ENCODE data around the gene SLC38A7. TPM values are rescaled to one million over a fixed set of nuclear protein-coding genes. Genes with fewer than 3 reads are reported as not detected.

The SLC38A7 gene
- total and polyA plus RNA-seq, 2 of the 13 experiments (the other 11 are each of a cell fraction or from before 2014, with no cell fraction given) = 13.2 to 14.1 TPM

- no peak overlapping the region for H3K27ac ChIP-seq (ENCODE audit: extremely low read length, insufficient read depth, low read length)
- intact Hi-C loops (cut with micrococcal nuclease; ENCODE audit: unreplicated experiment) = loop anchor here (1.0 to 2.0 kb wide), 2 partner anchors 24 to 102 kb away; no protein-coding TSS in a partner anchor
- CTCF ChIA-PET (ENCODE audit: low intra/inter-chr PET ratio, low total read pairs) = no interaction called here
- TF ChIP-seq MTF1 (CRISPR knock-in tag; IDR thresholded peaks at IDR 0.05) (no peak), JUND (CRISPR knock-in tag; IDR thresholded peaks at IDR 0.05) (no peak), RFX3 (CRISPR knock-in tag; IDR thresholded peaks at IDR 0.05) (no peak), HINFP (CRISPR knock-in tag; IDR thresholded peaks at IDR 0.05; ENCODE audit: low read depth) (no peak), ZNF678 (CRISPR knock-in tag; IDR thresholded peaks at IDR 0.05) (no peak; the same call in 1 of the 2 replicates), ZNF550 (CRISPR knock-in tag; IDR thresholded peaks at IDR 0.05; ENCODE audit: borderline replicate concordance) (no peak), ZNF607 (CRISPR knock-in tag; IDR thresholded peaks at IDR 0.05; ENCODE audit: borderline replicate concordance) (no peak; the same call in 1 of the 2 replicates), TEF (CRISPR knock-in tag; IDR thresholded peaks at IDR 0.05) (no peak), ZNF234 (CRISPR knock-in tag; conservative IDR thresholded peaks at IDR 0.05) (no peak), LCORL (IDR thresholded peaks at IDR 0.05) (no peak), LCORL (CRISPR knock-in tag; IDR thresholded peaks at IDR 0.05) (no peak), ZNF275 (CRISPR knock-in tag; IDR thresholded peaks at IDR 0.05; ENCODE audit: borderline replicate concordance) (no peak), MED8 (CRISPR knock-in tag; IDR thresholded peaks at IDR 0.05; ENCODE audit: insufficient replicate concordance) (no peak), ZNF776 (CRISPR knock-in tag; IDR thresholded peaks at IDR 0.05) (no peak), TEAD3 (CRISPR knock-in tag; optimal IDR thresholded peaks at IDR 0.05; ENCODE audit: borderline replicate concordance) (no peak), BCL6 (CRISPR knock-in tag; IDR thresholded peaks at IDR 0.05) (0 out of 2 replicates have a peak, but pooled peaks have one; percentile 17), ZBTB46 (CRISPR knock-in tag; IDR thresholded peaks at IDR 0.05; ENCODE audit: borderline replicate concordance) (no peak), ERF (CRISPR knock-in tag; IDR thresholded peaks at IDR 0.05) (no peak), RXRB (CRISPR knock-in tag; IDR thresholded peaks at IDR 0.05; ENCODE audit: borderline replicate concordance) (no peak), CCDC6 (CRISPR knock-in tag; IDR thresholded peaks at IDR 0.05) (0 out of 2 replicates have a peak, but pooled peaks have one; percentile 18), NFIC (IDR thresholded peaks at IDR 0.05; ENCODE audit: low read length) (no peak)
These were observed 29.9 kb downstream of the SLC38A7 start for GRCh38 chr16:58654560-58655214.

More at GRCh38 chr16:58654560-58655214, 29.9 kb downstream of the SLC38A7 start:
- BruUV-seq (replicated peaks) = no TSS peak
- in situ Hi-C loops (cut with HindIII; ENCODE audit: extremely low pct_ligation_motif_present, low pct_unique_long_range_greater_than_20kb) = no loop called here
- peaks cover 61% of the 10 kb centered on the region for H3K4me1 ChIP-seq (ENCODE audit: insufficient read depth, low read length)
- peak overlapping the region; percentile 33 for H2AFZ ChIP-seq (ENCODE audit: low read length)
- no peaks in the 10 kb centered on the region for H3K79me2 ChIP-seq (ENCODE audit: insufficient read depth, low read length)
- H3K9me3 ChIP-seq (ENCODE audit: low read length) = no peaks in the 10 kb centered on the region
- peak; percentile 77 for ATAC-seq
- peak overlapping the region; percentile 82 for H3K4me2 ChIP-seq (ENCODE audit: low read depth, low read length)
- no peaks in the 10 kb centered on the region for H3K27me3 ChIP-seq (ENCODE audit: control insufficient read depth in 1 of 2, insufficient read depth in 2 of 2, low read length in 2 of 2)
- no peaks in the 10 kb centered on the region for H4K20me1 ChIP-seq (ENCODE audit: insufficient read depth, low read length)
- peak overlapping the region; percentile 30; the same call in 1 of the 2 replicates for H3K9ac ChIP-seq (ENCODE audit: insufficient read depth, low read depth, low read length)
- no peaks in the 10 kb centered on the region for H3K36me3 ChIP-seq (replicated peaks in 1 of 2; ENCODE audit: control insufficient read depth in 1 of 2, insufficient read depth in 2 of 2, low read length in 2 of 2)
- H3K4me3 ChIP-seq (replicated peaks in 1 of 3; ENCODE audit: insufficient read depth in 1 of 3, low read depth in 2 of 3, low read length in 3 of 3) = peak overlapping the region; percentile 30 to 55 (median 45)
- FAIRE-seq = peak; percentile 26
- 7% methylated on average over 7 of the region's 7 CpGs for WGBS (ENCODE audit: low lambda C conversion rate)
- peak; percentile 23 for DNase-seq (ENCODE audit: low spot score)
- POLR2A ChIA-PET = interaction anchor here (0.7 to 3.7 kb wide), 10 partner anchors 11 to 262 kb away, joined by 3 to 44 read pairs (median 4); partner anchors contain the start of genes CNOT1, GINS3 and GOT2

Data from HepG2 (cell line).